Measurements from ENCODE around the gene EYS. TPM values are rescaled to one million over a fixed set of nuclear protein-coding genes. Genes with fewer than 3 reads are reported as not detected.
"Not testable (repeated sequence)": the region's sequence is repeated elsewhere in the genome, so short reads cannot be mapped to it uniquely, and the experiment has no call there.

The EYS gene
- total RNA-seq, 1 experiment from 2014 or later: not detected

DNA sequence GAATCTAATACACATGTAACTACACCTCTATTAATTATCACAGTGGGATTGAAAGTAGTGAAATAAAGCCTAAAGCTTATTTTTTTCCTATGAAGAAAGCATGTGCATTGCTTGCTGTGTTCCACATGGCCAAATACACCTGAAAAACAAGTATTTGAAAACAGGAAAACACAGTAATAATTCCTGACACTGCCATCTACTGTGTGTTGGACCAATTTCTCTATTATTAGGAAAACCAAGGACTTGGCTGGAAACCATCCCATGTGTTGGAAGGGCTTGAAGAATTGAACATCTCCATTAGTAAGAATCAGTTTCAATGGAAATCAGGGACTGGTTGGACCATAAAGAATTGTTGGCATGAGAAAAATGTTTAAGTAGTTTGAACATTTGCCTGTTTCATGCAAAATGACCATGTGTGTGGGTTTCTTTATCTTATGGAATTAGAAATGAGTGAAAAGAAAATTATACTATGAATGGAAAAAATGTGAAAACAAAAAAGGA lies 1947.4 kb downstream of the EYS start:
- no peaks in the 10 kb centered on the region for H3K4me1 ChIP-seq
- no peak overlapping the region for H3K4me3 Mint-ChIP-seq (ENCODE audit: unreplicated experiment)
- TF ChIP-seq CTCF (IDR thresholded peaks at IDR 0.05; ENCODE audit: insufficient read depth in 1 of 2, low read depth in 1 of 2, low read length in 1 of 2, severe bottlenecking in 1 of 2, unreplicated experiment in 1 of 2): no peak
- CTCF ChIA-PET: interaction anchor here (1.7 kb wide), 1 partner anchor 58 kb away, joined by 5 read pairs; no protein-coding TSS in a partner anchor
- no peak for DNase-seq
- H3K9me3 Mint-ChIP-seq (ENCODE audit: unreplicated experiment): no peaks in the 10 kb centered on the region
- no peak overlapping the region for H3K4me3 ChIP-seq (ENCODE audit: low read depth, low read length)
- no peak overlapping the region for H3K27ac Mint-ChIP-seq (ENCODE audit: unreplicated experiment)
- no TSS peak for BruUV-seq (replicated peaks)
- no peaks in the 10 kb centered on the region for H3K4me1 Mint-ChIP-seq (ENCODE audit: low read depth, unreplicated experiment)
- intact Hi-C loops (cut with micrococcal nuclease; ENCODE audit: unreplicated experiment): no loop called here
- no peaks in the 10 kb centered on the region for H3K36me3 ChIP-seq (ENCODE audit: control insufficient read depth, insufficient read depth, low read length)
- POLR2A ChIA-PET: no interaction called here
- H3K27me3 Mint-ChIP-seq (ENCODE audit: insufficient read depth, unreplicated experiment): no peaks in the 10 kb centered on the region
- no peaks in the 10 kb centered on the region for H3K36me3 Mint-ChIP-seq (ENCODE audit: insufficient read depth, unreplicated experiment)
- no peaks in the 10 kb centered on the region for H3K9me3 ChIP-seq
- no peaks in the 10 kb centered on the region for H3K27me3 ChIP-seq (replicated peaks; ENCODE audit: control insufficient read depth, insufficient read depth, low read length)

DNA sequence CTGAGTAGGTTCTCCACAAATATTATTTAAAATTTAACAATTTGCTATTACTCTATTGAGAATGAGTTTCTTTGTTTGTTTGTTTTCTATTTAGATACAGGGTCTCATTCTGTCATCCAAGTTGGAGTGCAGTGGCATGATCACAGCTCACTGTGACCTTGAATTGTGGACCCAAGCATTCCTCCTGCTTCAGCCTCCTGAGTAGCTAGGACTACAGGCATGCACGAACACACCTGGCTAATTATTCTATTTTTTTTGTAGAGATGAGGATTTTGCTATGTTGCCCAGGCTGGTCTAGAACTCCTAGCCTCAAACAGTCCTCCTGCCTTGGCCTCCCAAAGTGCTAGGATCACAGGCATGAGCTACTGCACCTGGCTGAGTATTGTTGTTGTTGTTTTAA lies 1949.2 kb downstream of the EYS start:
- H3K36me3 Mint-ChIP-seq (ENCODE audit: insufficient read depth, unreplicated experiment): no peaks in the 10 kb centered on the region
- no peak overlapping the region for H3K4me3 Mint-ChIP-seq (ENCODE audit: unreplicated experiment)
- POLR2A ChIA-PET: no interaction called here
- no peaks in the 10 kb centered on the region for H3K9me3 Mint-ChIP-seq (ENCODE audit: unreplicated experiment)
- no peak for TF ChIP-seq CTCF (IDR thresholded peaks at IDR 0.05; ENCODE audit: insufficient read depth in 1 of 2, low read depth in 1 of 2, low read length in 1 of 2, severe bottlenecking in 1 of 2, unreplicated experiment in 1 of 2)
- DNase-seq: no peak
- Histone ChIP-seq H3K4me1 (no peaks in the 10 kb centered on the region), H3K9me3 (no peaks in the 10 kb centered on the region), H3K4me3 (ENCODE audit: low read depth, low read length) (no peak overlapping the region), H3K36me3 (ENCODE audit: control insufficient read depth, insufficient read depth, low read length) (no peaks in the 10 kb centered on the region), H3K27me3 (replicated peaks; ENCODE audit: control insufficient read depth, insufficient read depth, low read length) (no peaks in the 10 kb centered on the region)
- no TSS peak for BruUV-seq (replicated peaks)
- CTCF ChIA-PET: no interaction called here
- H3K27me3 Mint-ChIP-seq (ENCODE audit: insufficient read depth, unreplicated experiment): no peaks in the 10 kb centered on the region
- H3K27ac Mint-ChIP-seq (ENCODE audit: unreplicated experiment): no peak overlapping the region
- intact Hi-C loops (cut with micrococcal nuclease; ENCODE audit: unreplicated experiment): no loop called here
- no peaks in the 10 kb centered on the region for H3K4me1 Mint-ChIP-seq (ENCODE audit: low read depth, unreplicated experiment)

GRCh38 chr6:63757275-63757674 lies 1949.8 kb downstream of the EYS start:
- H3K4me1 ChIP-seq; POLR2A ChIA-PET; H3K4me3 ChIP-seq (ENCODE audit: low read depth, low read length); DNase-seq; H3K4me1 Mint-ChIP-seq (ENCODE audit: low read depth, unreplicated experiment); H3K9me3 ChIP-seq; H3K27me3 ChIP-seq (replicated peaks; ENCODE audit: control insufficient read depth, insufficient read depth, low read length); intact Hi-C loops (cut with micrococcal nuclease; ENCODE audit: unreplicated experiment); H3K4me3 Mint-ChIP-seq (ENCODE audit: unreplicated experiment); H3K36me3 Mint-ChIP-seq (ENCODE audit: insufficient read depth, unreplicated experiment); BruUV-seq (replicated peaks); H3K36me3 ChIP-seq (ENCODE audit: control insufficient read depth, insufficient read depth, low read length); H3K27ac Mint-ChIP-seq (ENCODE audit: unreplicated experiment); H3K27me3 Mint-ChIP-seq (ENCODE audit: insufficient read depth, unreplicated experiment); H3K9me3 Mint-ChIP-seq (ENCODE audit: unreplicated experiment); CTCF ChIA-PET: not testable (repeated sequence)

DNA sequence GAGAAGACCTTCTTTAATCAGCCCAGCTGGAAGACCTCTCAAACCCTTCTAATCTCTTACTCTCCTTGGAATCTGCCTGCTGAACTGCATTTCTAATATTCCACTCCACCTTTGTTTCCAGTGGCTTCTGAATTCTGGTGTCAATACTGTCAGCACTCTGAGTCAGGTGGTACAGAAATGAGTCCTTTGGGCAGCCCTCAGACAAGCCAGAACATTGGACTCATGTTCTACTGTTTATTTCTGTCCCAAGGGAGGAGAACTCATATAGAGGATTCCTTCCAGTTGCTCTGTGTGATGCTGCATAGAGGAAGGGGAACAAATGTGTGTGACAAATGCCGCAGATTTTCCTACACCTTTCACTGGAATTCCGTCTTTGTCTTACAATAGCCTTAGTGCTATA lies 1956.6 kb downstream of the EYS start:
- no TSS peak for BruUV-seq (replicated peaks)
- no peak for TF ChIP-seq CTCF (IDR thresholded peaks at IDR 0.05; ENCODE audit: insufficient read depth in 1 of 2, low read depth in 1 of 2, low read length in 1 of 2, severe bottlenecking in 1 of 2, unreplicated experiment in 1 of 2)
- H3K27ac Mint-ChIP-seq (ENCODE audit: unreplicated experiment): no peak overlapping the region
- H3K4me3 ChIP-seq (ENCODE audit: low read depth, low read length): no peak overlapping the region
- ChIA-PET CTCF (no interaction called here), POLR2A (no interaction called here)
- H3K36me3 Mint-ChIP-seq (ENCODE audit: insufficient read depth, unreplicated experiment): no peaks in the 10 kb centered on the region
- peaks cover 9% of the 10 kb centered on the region for H3K9me3 Mint-ChIP-seq (ENCODE audit: unreplicated experiment)
- no peak for DNase-seq
- H3K27me3 ChIP-seq (replicated peaks; ENCODE audit: control insufficient read depth, insufficient read depth, low read length): no peaks in the 10 kb centered on the region; the same call in 1 of the 2 replicates
- no peaks in the 10 kb centered on the region for H3K9me3 ChIP-seq
- H3K36me3 ChIP-seq (ENCODE audit: control insufficient read depth, insufficient read depth, low read length): no peaks in the 10 kb centered on the region
- H3K4me1 ChIP-seq: no peaks in the 10 kb centered on the region
- H3K4me1 Mint-ChIP-seq (ENCODE audit: low read depth, unreplicated experiment): no peaks in the 10 kb centered on the region
- no peak overlapping the region for H3K4me3 Mint-ChIP-seq (ENCODE audit: unreplicated experiment)
- intact Hi-C loops (cut with micrococcal nuclease; ENCODE audit: unreplicated experiment): no loop called here
- H3K27me3 Mint-ChIP-seq (ENCODE audit: insufficient read depth, unreplicated experiment): peaks cover 6% of the 10 kb centered on the region

Data from Caco-2 (cell line).